HG03064 (cell line): Measurements from ENCODE around the gene RALGAPA2.

Experiments
- ATAC-seq: cut with Tn5 transposase; IDR thresholded peaks from one replicate; pipeline ENCODE4 v1.9.1; 2021; ENCODE audit warnings: low read depth; ENCODE audit not compliant: unreplicated experiment

The RALGAPA2 gene

GRCh38 chr20:20482453-20482852, 230.0 kb downstream of the RALGAPA2 start:
- no peak for ATAC-seq

DNA sequence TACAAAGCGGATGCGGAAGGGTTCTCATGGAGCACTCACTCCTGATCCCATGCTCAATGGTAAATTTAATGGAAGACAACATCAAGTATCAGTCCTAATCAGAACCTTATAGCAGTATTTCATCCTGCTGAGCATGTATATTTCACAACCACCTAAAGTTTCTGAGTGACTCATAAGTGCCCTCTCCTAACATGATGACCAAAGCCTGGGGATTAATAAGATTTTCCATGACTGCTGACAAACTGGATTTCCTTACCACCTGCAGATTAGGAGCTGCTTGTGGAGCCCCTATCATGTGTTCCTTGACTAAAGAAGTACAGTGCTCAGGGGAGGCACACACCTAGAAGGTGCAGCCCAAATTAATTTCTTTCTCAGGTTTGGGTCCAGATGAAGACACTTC, 231.8 kb downstream of the RALGAPA2 start:
- ATAC-seq: no peak

DNA sequence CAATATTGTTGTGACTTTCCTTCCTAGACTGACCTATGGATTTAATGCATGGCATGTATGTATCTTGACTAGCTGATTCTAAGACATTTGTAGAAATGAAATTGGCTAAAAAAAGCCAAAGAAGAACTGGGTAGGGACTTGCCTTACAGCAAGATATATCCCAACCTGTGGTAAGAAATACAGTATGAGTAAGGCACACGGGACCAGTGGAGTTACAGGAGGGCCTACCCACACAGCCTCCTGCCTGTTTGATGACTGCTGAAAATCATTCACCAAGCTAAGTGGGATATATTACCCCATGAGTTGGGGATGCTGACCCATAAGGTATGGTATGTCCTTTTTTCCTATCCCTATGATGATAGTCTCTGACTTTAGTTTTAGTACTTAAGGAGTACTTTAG, 232.3 kb downstream of the RALGAPA2 start:
- no peak for ATAC-seq

- ATAC-seq: no peak
Measured at GRCh38 chr20:20477444-20478041, 234.9 kb downstream of the RALGAPA2 start.

DNA sequence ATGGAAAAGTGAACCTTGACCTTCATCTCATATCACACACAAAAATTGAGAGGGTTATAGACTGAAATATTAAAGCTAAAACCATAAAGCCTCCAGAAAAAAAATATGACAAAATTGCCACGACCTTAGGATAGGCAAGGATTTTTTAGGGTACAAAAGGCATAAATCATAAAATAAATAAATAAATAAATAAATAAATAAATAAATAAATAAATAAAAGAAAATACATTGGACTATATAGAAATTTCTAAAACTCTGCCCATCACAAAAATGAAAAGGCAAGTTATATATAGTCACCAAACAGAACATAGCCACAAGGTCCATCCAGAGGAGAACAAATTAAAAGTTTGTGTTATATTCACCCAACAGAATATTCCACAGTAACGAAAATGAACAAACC, 235.9 kb downstream of the RALGAPA2 start:
- ATAC-seq: no peak

GRCh38 chr20:20473657-20474056, 238.8 kb downstream of the RALGAPA2 start:
- ATAC-seq: no peak

GRCh38 chr20:20472684-20473274, 239.7 kb downstream of the RALGAPA2 start:
- ATAC-seq: no peak

DNA sequence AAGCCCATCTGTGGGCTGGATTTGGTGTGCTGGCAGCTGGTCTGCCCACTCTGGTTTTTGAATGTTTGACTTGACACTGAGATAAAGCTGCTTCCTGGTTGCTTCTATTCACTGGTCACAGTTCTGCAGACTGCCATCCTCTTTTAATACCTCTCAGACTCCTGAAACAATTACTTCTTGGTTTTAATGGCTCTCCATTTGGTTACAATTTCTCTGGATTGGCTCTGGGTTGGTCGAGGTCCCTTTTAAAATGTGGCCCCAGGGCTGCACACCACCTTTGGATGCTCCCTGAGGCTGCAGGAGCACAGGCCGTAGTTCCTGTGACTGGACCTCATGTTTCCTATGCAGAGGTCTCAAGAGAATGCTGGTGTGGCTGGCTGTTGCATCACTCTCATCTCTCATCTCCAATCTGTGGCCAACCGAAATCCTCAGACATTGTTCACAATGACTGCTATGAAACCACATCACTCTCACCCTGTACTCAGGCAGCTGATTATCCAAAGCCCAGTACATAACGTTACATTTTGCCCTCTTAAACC, 246.0 kb downstream of the RALGAPA2 start:
- peak; percentile 81 for ATAC-seq

- ATAC-seq: no peak
Measured at GRCh38 chr20:20465252-20465651, 247.2 kb downstream of the RALGAPA2 start.

- no peak for ATAC-seq
Measured at GRCh38 chr20:20463933-20464374, 248.5 kb downstream of the RALGAPA2 start.

- no peak for ATAC-seq
Measured at GRCh38 chr20:20462185-20462584, 250.3 kb downstream of the RALGAPA2 start.

DNA sequence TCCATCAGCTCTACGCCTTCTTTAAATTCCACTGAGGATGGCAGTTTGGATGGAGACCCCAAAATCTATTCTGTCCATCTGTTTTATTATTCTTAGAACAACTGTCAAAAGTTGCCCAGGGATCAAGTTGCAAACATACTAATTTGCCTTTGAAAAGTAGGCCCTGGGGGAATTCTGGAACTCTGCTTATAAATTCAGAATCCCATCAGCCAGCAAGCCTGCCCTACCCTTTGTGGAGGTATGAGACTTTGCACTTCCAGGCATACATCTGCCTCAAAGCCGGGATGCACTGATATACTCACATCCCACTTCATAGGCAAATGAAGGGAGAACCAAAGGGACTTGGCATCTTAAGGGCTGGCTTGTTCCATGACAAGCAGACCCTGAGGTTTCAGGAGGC, 250.9 kb downstream of the RALGAPA2 start:
- no peak for ATAC-seq

- no peak for ATAC-seq
Measured at GRCh38 chr20:20459726-20460125, 252.7 kb downstream of the RALGAPA2 start.

DNA sequence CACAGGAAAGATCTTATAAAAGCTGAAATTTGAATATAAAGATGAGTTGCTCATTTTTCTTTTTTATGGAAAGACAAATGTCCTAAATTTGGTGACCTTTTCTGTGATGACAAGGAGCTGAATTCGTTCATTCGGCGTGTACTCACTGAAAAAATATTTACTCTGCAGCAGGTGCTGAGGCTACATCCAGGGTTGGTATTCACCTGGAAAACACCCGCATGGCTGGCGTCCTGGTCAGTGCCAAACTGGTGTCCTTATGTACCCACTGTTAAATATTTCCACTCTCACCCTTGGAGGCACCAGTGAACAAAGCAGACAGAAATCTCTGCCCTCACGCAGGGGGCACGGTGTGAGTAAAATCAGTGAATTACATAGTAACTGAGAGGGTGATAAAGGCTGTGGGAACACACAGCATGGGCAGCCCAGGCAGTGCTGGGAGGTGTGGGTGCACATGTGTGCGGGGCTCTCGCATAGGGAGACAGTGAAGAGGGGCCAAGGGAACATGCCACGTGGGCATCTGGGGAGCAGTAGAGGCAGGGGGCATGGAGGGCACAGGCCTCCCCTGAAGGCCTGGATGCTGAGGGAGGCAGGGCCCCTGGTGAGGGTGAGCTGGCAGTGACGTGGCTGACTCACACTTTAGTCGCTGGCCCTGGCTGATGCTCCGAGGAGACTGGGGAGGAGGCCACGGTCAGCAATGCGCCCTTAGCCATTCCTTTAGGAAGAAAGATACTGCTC, 254.9 kb downstream of the RALGAPA2 start:
- ATAC-seq: no peak

- ATAC-seq: no peak
Measured at GRCh38 chr20:20456741-20457140, 255.7 kb downstream of the RALGAPA2 start.

- no peak for ATAC-seq
Measured at GRCh38 chr20:20455926-20456325, 256.5 kb downstream of the RALGAPA2 start.

- no peak for ATAC-seq
Measured at GRCh38 chr20:20454850-20455627, 257.4 kb downstream of the RALGAPA2 start.

DNA sequence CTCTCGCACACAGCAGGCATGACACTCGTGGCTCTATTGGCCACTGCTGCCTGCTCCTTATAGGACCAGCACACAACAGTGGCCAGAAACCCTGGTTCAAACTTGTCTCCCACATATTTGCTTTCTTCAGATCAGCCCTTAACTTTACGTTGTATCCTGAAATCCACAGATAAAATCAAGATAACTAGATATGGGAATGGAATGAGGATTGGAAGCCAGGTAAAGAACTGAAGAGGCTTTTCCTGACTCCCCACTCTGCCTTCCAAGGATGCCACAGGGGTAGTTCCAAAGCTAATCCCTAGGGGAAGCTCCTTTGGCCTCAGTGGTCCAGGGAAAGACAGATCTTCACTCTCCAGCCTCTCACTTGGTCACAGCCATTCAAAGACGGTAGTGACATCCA, 258.1 kb downstream of the RALGAPA2 start:
- ATAC-seq: no peak

DNA sequence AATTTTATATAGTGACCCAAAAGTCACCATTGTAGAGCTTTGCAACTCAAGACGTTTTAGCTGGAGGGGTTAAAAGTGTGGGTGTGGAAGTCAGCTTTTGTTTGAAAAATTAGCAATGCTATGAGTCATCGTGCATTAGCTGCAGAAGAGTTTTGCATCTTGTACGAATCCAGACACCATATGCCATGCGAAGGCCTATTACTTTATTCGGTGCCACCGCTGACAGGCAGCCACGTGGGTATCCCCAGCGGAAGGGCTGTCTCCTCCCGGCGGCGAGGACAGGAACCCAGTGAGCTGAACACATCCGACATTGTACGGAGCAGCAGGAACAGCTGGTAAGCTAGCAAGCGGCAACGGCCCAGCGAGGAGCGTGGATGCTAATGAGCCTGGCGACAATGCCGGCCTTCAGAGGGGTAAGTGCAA, 260.2 kb downstream of the RALGAPA2 start:
- ATAC-seq: peak; percentile 83

DNA sequence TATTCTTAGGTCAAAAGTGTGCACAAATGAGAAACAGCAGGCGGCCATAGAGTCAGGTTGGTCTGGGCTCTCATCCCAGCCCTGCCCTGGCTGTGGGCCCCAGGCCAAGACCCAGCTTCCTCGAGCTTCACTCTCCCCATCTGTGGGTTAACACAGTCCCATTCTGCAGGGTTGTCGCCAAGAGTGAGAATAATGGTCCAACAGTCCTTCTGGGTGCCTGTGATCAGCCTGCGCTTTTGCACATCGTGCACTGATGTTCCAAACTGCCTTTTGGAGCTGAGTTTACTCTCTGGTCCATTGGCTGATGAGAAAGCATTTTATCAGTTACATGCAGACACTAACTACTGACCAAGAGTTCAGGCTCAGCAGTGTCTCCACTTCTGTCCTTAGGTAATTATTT, 261.9 kb downstream of the RALGAPA2 start:
- no peak for ATAC-seq

- no peak for ATAC-seq
Measured at GRCh38 chr20:20448881-20449280, 263.6 kb downstream of the RALGAPA2 start.
